ENCODE data around the gene AUTS2.

AUTS2 gene

DNA sequence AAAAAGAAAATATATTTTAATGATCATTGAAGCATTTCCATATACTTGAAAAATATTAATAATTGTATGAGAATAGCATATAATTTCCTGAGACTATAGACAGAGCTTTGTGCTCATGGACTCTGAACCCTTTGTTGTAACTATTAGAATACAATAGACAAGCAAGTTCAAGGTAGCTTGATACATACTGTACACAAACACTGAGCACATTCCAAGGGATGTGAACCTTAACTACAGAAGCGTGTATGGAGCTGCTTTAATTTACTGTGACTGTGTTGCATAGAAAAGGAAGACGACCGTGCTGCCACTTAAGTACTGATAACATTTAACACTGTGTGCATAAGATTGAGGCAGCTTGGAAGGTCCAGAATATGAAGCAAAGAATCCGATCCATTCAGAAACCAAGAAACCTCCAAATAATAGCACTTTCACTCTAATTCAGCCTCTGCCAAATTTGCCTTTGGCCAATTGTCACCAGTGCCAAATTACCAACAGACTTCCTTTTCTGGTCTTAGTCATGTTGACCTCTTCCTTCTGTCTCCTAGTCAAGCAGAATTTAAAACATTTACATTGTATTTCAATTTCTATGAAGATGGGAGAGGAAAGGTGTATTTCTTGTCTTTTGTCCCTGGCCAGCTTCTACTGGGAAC is 967.6 kb downstream of the AUTS2 start:
- TF ChIP-seq ELF4 (IDR thresholded peaks at IDR 0.05) (no peak), LEF1 (IDR thresholded peaks at IDR 0.05; ENCODE audit: borderline replicate concordance) (no peak), L3MBTL2 (conservative IDR thresholded peaks at IDR 0.05) (no peak), HDGF (IDR thresholded peaks at IDR 0.05; ENCODE audit: borderline replicate concordance) (no peak), ARNT (IDR thresholded peaks at IDR 0.05) (no peak)
- TF ChIP-seq, protein P1, sequence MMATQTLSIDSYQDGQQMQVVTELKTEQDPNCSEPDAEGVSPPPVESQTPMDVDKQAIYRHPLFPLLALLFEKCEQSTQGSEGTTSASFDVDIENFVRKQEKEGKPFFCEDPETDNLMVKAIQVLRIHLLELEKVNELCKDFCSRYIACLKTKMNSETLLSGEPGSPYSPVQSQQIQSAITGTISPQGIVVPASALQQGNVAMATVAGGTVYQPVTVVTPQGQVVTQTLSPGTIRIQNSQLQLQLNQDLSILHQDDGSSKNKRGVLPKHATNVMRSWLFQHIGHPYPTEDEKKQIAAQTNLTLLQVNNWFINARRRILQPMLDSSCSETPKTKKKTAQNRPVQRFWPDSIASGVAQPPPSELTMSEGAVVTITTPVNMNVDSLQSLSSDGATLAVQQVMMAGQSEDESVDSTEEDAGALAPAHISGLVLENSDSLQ (IDR thresholded peaks at IDR 0.05): no peak
- ChIA-PET CTCF (no interaction called here), POLR2A (no interaction called here)
- no peak for DNase-seq (ENCODE audit: extremely low spot score)

DNA sequence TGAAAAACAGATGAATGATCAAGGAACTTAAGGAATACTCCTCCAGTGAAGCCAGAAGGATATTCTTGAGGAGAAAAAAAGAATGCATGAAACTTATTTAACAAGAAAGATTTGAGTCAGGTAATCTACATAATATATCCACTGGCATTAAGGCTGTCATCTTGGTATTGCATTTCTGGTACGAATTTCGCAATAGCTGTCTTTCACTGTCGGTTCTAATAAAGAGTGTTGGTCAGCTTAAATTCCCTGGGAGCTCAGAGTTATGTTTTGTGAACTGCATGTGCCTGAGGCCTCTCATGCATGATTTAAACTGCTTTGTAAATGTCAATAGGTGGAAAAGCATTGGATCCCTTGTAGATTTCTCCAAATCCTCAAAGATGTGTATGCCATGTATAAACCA is 968.4 kb downstream of the AUTS2 start:
- TF ChIP-seq, protein P1 (IDR thresholded peaks at IDR 0.05): peak; percentile 61
- no peak for TF ChIP-seq FOXK2 (IDR thresholded peaks at IDR 0.05)
- ChIA-PET CTCF (no interaction called here), POLR2A (no interaction called here)
- DNase-seq (ENCODE audit: extremely low spot score): no peak

DNA sequence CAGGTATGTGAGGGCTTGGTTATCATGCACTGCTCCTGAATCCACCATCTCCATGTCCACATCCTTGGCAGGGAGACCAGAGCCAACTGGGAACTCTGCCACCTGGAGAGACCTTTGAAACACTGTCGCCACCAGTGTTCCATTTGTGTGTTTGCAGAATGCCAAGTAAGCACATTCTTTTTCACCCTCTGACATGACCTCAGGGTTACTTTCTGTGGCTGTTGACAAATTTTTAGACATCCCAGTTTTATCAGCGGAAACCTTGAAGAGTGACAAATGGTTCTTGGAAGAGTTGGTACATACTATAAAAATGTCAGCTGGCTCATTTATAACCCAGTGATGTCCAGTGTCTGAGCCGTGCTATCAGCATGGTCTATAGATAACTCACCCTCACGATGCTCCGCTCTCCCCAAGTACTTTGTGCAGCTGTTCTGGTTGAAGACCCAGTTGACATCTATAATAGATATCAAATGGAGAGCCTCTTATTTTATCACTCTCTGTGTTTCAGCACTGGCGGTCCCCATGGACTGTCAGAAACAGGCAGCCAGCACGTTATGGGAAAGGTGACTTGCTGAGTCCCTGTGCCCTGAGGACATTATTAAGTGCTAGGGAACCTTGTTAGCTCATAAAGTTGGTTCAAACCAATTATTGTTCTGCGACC is 970.5 kb downstream of the AUTS2 start:
- ChIA-PET POLR2A (interaction anchor here (0.6 kb wide), 1 partner anchor 187 kb away, joined by 3 read pairs; no protein-coding TSS in a partner anchor), CTCF (interaction anchor here (0.7 kb wide), 1 partner anchor 128 kb away, joined by 3 read pairs; no protein-coding TSS in a partner anchor)
- TF ChIP-seq HDGF (IDR thresholded peaks at IDR 0.05; ENCODE audit: borderline replicate concordance): no peak
- TF ChIP-seq ARNT (IDR thresholded peaks at IDR 0.05): 0 out of 2 replicates have a peak, but pooled peaks have one; percentile 31
- TF ChIP-seq CTBP1 (IDR thresholded peaks at IDR 0.05; ENCODE audit: borderline replicate concordance): peak; percentile 50; the same call in 1 of the 2 replicates
- no peak for TF ChIP-seq ELF4 (IDR thresholded peaks at IDR 0.05)
- TF ChIP-seq FOXK2 (IDR thresholded peaks at IDR 0.05): no peak
- no peak for TF ChIP-seq SUZ12 (IDR thresholded peaks at IDR 0.05)
- no peak for TF ChIP-seq SP1 (IDR thresholded peaks at IDR 0.05)
- TF ChIP-seq BHLHE40 (IDR thresholded peaks at IDR 0.05; ENCODE audit: borderline replicate concordance): no peak
- no peak for TF ChIP-seq L3MBTL2 (conservative IDR thresholded peaks at IDR 0.05)
- no peak for TF ChIP-seq LEF1 (IDR thresholded peaks at IDR 0.05; ENCODE audit: borderline replicate concordance)
- TF ChIP-seq, protein P1 (IDR thresholded peaks at IDR 0.05): peak; percentile 91
- TF ChIP-seq FOXA1 (IDR thresholded peaks at IDR 0.05): no peak
- TF ChIP-seq NFRKB (IDR thresholded peaks at IDR 0.05): no peak
- TF ChIP-seq FOXM1 (IDR thresholded peaks at IDR 0.05; ENCODE audit: borderline replicate concordance): no peak
- no peak for TF ChIP-seq TARDBP (IDR thresholded peaks at IDR 0.05)
- no peak for DNase-seq (ENCODE audit: extremely low spot score)

DNA sequence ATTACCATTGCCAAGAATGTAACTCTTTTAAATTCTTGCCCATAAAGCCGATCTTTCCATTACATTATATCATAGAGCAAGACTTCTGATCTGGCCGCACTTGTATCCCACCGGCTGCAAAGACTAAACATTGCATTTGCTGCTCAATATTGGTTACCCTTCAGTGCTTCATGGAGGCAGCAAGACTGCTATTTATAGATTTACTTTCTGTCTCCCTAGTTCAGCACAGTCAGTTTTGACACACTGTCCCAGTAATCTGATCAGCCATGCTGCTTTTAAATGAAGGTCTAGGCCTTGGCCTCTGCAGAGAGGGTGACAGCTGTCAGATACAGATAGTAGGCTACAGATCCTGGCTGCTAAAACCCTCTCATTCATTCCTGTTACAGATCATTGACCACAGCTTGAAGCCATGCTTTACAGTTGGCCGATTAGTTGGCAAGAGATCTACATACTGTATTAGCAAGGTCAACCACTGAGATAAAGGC is 971.1 kb downstream of the AUTS2 start:
- TF ChIP-seq FOXK2 (IDR thresholded peaks at IDR 0.05) (no peak), CTBP1 (IDR thresholded peaks at IDR 0.05; ENCODE audit: borderline replicate concordance) (peak; percentile 60)
- TF ChIP-seq, protein P1 (IDR thresholded peaks at IDR 0.05): peak; percentile 93
- ChIA-PET CTCF (interaction anchor here (0.6 to 0.7 kb wide), 2 partner anchors 29 to 128 kb away, joined by 3 to 5 read pairs; no protein-coding TSS in a partner anchor), POLR2A (no interaction called here)
- peak; percentile 40 for DNase-seq (ENCODE audit: extremely low spot score)

DNA sequence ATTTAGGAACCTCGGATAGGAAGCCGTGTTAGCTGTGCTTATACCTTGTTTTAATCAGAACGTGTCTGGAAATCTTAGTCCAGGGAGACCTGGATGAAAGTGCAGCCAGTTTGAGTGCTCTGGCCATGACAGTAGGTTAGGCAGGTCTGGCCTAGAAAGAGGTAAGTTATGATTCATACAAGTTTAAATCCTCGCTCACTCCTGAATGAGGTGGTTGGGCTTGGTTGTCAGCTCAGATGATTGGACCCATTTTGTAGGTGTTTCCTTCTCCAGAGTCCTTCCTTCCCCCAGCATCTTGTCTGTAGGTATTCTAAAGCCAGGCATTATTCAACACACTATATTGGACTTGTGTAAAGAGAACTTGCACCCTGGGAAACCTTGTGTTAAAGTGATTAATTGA is 971.8 kb downstream of the AUTS2 start:
- ChIA-PET POLR2A (no interaction called here), CTCF (interaction anchor here (0.6 kb wide), 1 partner anchor 29 kb away, joined by 5 read pairs; no protein-coding TSS in a partner anchor)
- no peak for TF ChIP-seq NFRKB (IDR thresholded peaks at IDR 0.05)
- DNase-seq (ENCODE audit: extremely low spot score): no peak

DNA sequence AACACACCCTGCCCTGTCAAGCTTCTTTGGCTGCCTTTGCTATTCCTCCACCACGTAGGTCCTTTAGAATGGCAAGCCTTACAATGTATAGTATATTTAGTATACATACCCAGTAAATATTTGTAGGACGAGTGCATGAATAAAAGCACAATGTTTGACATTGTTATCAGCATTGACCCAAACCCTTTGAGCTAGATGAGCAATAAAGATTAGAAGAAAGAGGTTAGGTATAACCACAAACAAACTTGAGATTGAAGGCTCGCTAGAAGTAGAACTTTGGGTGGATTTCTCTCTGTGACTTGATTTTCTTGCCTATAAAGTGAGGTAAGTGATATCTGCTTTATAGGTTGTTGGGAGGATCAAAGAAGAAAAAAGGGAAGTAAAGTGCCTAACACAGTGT is 972.7 kb downstream of the AUTS2 start:
- no peak for DNase-seq (ENCODE audit: extremely low spot score)
- TF ChIP-seq ARNT (IDR thresholded peaks at IDR 0.05) (no peak), FOXA1 (IDR thresholded peaks at IDR 0.05) (no peak), TARDBP (IDR thresholded peaks at IDR 0.05) (no peak), FOXK2 (IDR thresholded peaks at IDR 0.05) (no peak), LEF1 (IDR thresholded peaks at IDR 0.05; ENCODE audit: borderline replicate concordance) (no peak), CTBP1 (IDR thresholded peaks at IDR 0.05; ENCODE audit: borderline replicate concordance) (no peak), SP1 (IDR thresholded peaks at IDR 0.05) (no peak), NFRKB (IDR thresholded peaks at IDR 0.05) (no peak), BHLHE40 (IDR thresholded peaks at IDR 0.05; ENCODE audit: borderline replicate concordance) (no peak), ELF4 (IDR thresholded peaks at IDR 0.05) (no peak), SUZ12 (IDR thresholded peaks at IDR 0.05) (no peak), HDGF (IDR thresholded peaks at IDR 0.05; ENCODE audit: borderline replicate concordance) (no peak), FOXM1 (IDR thresholded peaks at IDR 0.05; ENCODE audit: borderline replicate concordance) (no peak), ZNF384 (IDR thresholded peaks at IDR 0.05) (no peak), L3MBTL2 (conservative IDR thresholded peaks at IDR 0.05) (no peak)
- TF ChIP-seq, protein P1 (IDR thresholded peaks at IDR 0.05): no peak
- CTCF ChIA-PET: interaction anchor here (0.7 to 0.8 kb wide), 2 partner anchors 11 to 128 kb away, joined by 3 read pairs; no protein-coding TSS in a partner anchor
- POLR2A ChIA-PET: no interaction called here
